Gastroesophageal sphincter (tissue), 4 donors: ENCODE data around the gene TRIL. TPM values are rescaled to one million over a fixed set of nuclear protein-coding genes. Genes with fewer than 3 reads are reported as not detected.

Experiments used
- ATAC-seq: fragments of 150-250 bp; one replicate; pipeline ENCODE4 v1.9.1; 2016; ENCODE audit warnings: mild to moderate bottlenecking, moderate library complexity
- H3K27ac ChIP-seq, 4 donors: fragments of 200-600 bp; sonication (generic) in 3 of 4; 1 replicate in 3 of 4; 2 replicates in 1 of 4; pipeline ENCODE4 v1.5.1; 2016 to 2019
- H3K27me3 ChIP-seq: fragments of 200-600 bp; sonication (generic); one replicate; pipeline ENCODE4 v1.5.1; 2019
- H3K36me3 ChIP-seq, 2 donors: fragments of 200-600 bp; sonication (generic); one replicate each; pipeline ENCODE4 v1.5.1; 2019; ENCODE audit warnings: control low read depth in 1 of 2
- H3K4me1 ChIP-seq, 3 donors: fragments of 200-600 bp; sonication (generic); 1 replicate in 2 of 3; 2 replicates in 1 of 3; pipeline ENCODE4 v1.5.1; 2016 to 2019; ENCODE audit warnings: control low read depth in 2 of 3
- H3K4me3 ChIP-seq, 2 donors: fragments of 200-600 bp; sonication (generic); one replicate each; pipeline ENCODE4 v1.5.1; 2019; ENCODE audit warnings: mild to moderate bottlenecking in 1 of 2, moderate library complexity in 1 of 2
- H3K9me3 ChIP-seq, 3 donors: fragments of 200-600 bp; sonication (generic); one replicate each; pipeline ENCODE4 v1.5.1; 2017 to 2019; ENCODE audit warnings: control low read depth in 2 of 3
- EP300 ChIP-seq: sonication (generic); formaldehyde crosslinking; IDR thresholded peaks from one replicate; pipeline ENCODE4 v1.6.1; 2017; ENCODE audit warnings: antibody characterized with exemption, mild to moderate bottlenecking
- POLR2A ChIP-seq, 2 donors: fragments of 450-650 bp; IDR thresholded peaks; one replicate each; pipeline ENCODE4 v1.6.1; 2017; ENCODE audit warnings: antibody characterized with exemption in 2 of 2, mild to moderate bottlenecking in 2 of 2, moderate library complexity in 1 of 2
- POLR2AphosphoS5 ChIP-seq: sonication (generic); formaldehyde crosslinking; IDR thresholded peaks from one replicate; pipeline ENCODE4 v1.6.1; 2017; ENCODE audit warnings: antibody characterized with exemption
- WGBS, 2 donors: methylation state at CpG; one replicate each; pipeline ENCODE4 v1.1.5; 2018; ENCODE audit warnings: low coverage in 1 of 2; 5-methylcytosine and 5-hydroxymethylcytosine counted together
- total RNA-seq, 4 donors: library from RNA; depleted of rRNA; stranded (reverse); fragments of >200 nt; gene quantifications; one replicate each; pipeline ENCODE4 v1.1.0, GENCODE V29; 2016
- TF ChIP-seq, protein P1 (sequence below), 4 experiments: fragments of 200-600 bp in 2 of 4; fragments of 450-650 bp in 2 of 4; sonication (generic) in 1 of 4; IDR thresholded peaks; one replicate each; pipeline ENCODE4 v1.5.1; 2017 to 2019; ENCODE audit warnings: antibody characterized with exemption in 4 of 4, mild to moderate bottlenecking in 2 of 4, moderate library complexity in 2 of 4

TRIL gene
- total RNA-seq, 4 donors from 2014 or later = 1.6 to 6.6 (median 3.9) TPM

DNA sequence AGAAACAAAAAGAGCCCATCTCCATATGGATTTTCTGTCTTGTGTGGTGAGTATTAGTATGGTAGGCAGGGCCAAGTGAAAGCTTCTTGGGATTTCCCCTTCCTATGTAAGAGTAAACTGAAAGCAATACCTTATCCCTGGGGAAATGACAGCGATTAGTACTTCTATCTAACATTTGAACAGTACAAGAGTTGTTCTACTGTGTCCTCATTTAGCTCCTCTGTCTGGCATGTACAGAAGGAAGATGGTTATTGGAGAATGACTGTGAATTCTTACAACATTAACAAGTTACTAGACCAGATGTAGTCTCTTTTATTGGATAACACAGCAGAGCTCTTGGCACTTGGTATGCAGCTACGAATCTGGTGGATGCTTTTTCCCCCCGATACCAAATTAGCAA lies 17.9 kb upstream of the TRIL start:
- H3K27me3 ChIP-seq = no peaks in the 10 kb centered on the region
- WGBS, 2 donors = 77 to 85% methylated on average over 3 of the region's 3 CpGs
- no peak overlapping the region for H3K4me3 ChIP-seq
- peaks cover 0 to 8% (median 3%) of the 10 kb centered on the region in 3 donors for H3K4me1 ChIP-seq
- no peak for ATAC-seq
- TF ChIP-seq, protein P1, sequence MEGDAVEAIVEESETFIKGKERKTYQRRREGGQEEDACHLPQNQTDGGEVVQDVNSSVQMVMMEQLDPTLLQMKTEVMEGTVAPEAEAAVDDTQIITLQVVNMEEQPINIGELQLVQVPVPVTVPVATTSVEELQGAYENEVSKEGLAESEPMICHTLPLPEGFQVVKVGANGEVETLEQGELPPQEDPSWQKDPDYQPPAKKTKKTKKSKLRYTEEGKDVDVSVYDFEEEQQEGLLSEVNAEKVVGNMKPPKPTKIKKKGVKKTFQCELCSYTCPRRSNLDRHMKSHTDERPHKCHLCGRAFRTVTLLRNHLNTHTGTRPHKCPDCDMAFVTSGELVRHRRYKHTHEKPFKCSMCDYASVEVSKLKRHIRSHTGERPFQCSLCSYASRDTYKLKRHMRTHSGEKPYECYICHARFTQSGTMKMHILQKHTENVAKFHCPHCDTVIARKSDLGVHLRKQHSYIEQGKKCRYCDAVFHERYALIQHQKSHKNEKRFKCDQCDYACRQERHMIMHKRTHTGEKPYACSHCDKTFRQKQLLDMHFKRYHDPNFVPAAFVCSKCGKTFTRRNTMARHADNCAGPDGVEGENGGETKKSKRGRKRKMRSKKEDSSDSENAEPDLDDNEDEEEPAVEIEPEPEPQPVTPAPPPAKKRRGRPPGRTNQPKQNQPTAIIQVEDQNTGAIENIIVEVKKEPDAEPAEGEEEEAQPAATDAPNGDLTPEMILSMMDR (IDR thresholded peaks at IDR 0.05) = no peak
- TF ChIP-seq POLR2AphosphoS5 (no peak), POLR2A (IDR thresholded peaks at IDR 0.05) (no peak), EP300 (no peak)
- no peaks in the 10 kb centered on the region for H3K36me3 ChIP-seq
- peaks cover 0 to 30% (median 0%) of the 10 kb centered on the region in 3 donors for H3K9me3 ChIP-seq
- H3K27ac ChIP-seq = no peak overlapping the region

DNA sequence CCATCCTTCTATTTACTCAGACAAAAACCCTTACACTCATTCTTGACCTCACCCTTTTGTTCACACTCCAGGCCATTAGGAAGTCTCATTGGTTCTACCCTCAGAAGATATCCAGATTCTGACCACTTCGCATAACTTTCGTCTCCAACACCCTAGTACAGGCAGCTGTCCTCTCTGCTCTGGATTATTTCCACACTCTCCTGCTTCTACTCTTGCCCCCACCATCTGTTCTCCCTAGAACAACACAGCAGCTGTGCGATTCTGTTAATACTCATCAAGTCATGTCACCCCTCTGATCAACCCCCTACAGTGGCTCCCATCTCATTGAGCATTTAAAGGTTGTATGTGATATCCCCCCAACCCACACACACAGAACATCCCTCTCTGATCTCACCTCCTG lies 15.5 kb upstream of the TRIL start:
- ATAC-seq = no peak
- 89 to 95% methylated on average over 3 of the region's 3 CpGs for WGBS, 2 donors

DNA sequence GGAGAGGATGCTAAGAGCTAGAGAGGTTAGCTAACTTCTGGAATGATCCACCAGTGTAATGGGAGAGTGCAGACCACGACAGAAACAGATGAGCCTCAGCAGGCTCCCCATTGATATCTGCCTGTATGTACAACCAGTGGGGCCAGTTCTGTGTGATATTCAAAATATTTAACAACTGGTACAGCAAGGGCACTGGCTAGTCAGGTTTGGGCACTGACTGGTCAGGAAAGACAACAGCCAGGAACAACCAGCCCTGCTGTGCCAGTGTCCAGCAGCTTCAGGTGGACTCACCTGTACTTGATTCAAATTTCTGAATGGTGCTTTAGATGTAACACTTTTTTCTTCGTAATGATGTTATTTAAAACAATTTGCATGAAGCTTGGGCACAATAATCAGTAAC lies 5.9 kb upstream of the TRIL start:
- no peaks in the 10 kb centered on the region for H3K4me1 ChIP-seq
- H3K27ac ChIP-seq = no peak overlapping the region
- no peak for TF ChIP-seq POLR2A (IDR thresholded peaks at IDR 0.05)
- TF ChIP-seq, protein P1 (IDR thresholded peaks at IDR 0.05) = no peak
- TF ChIP-seq EP300 = no peak
- no peak for TF ChIP-seq POLR2AphosphoS5
- 91 to 93% methylated on average over 2 of the region's 2 CpGs for WGBS, 2 donors
- H3K4me3 ChIP-seq = no peak overlapping the region
- no peaks in the 10 kb centered on the region for H3K9me3 ChIP-seq
- no peak for ATAC-seq
- no peaks in the 10 kb centered on the region for H3K27me3 ChIP-seq
- no peaks in the 10 kb centered on the region for H3K36me3 ChIP-seq

More for the DNA sequence above, 15.5 kb upstream of the TRIL start:
- H3K9me3 ChIP-seq = peaks cover 0 to 39% (median 0%) of the 10 kb centered on the region in 3 donors
- H3K4me1 ChIP-seq = no peaks in the 10 kb centered on the region
- TF ChIP-seq, protein P1 (IDR thresholded peaks at IDR 0.05) = no peak
- no peak for TF ChIP-seq POLR2A (IDR thresholded peaks at IDR 0.05)
- TF ChIP-seq POLR2AphosphoS5 = no peak
- TF ChIP-seq EP300 = no peak
- H3K27me3 ChIP-seq = no peaks in the 10 kb centered on the region
- no peaks in the 10 kb centered on the region for H3K36me3 ChIP-seq
- H3K4me3 ChIP-seq = no peak overlapping the region
- no peak overlapping the region for H3K27ac ChIP-seq

DNA sequence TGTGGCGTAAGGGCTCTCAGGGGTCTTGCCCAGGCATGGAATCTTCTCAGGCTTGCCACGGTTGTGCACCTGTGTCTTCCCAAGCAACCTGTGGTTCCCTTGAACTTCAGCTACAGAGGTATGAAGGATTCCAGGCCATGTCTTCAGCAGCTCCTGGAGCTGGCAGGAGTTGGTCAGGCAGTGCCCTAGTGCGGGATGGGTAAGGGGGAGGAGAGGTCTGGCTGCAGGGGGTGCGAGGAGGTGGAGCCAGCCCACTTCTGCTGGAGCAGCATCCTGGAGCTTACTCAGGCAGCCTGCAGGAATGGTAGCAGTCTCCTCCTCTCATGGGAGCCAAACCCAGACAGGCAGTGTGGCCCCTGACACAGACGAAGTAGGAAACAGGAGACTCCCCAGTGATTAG lies 3.8 kb upstream of the TRIL start:
- Histone ChIP-seq H3K4me1 (peaks cover 0 to 20% (median 15%) of the 10 kb centered on the region in 3 donors), H3K27ac (no peak overlapping the region), H3K4me3 (no peak overlapping the region), H3K36me3 (no peaks in the 10 kb centered on the region), H3K27me3 (peaks cover 16% of the 10 kb centered on the region), H3K9me3 (no peaks in the 10 kb centered on the region)
- ATAC-seq = no peak
- 100% methylated on average over 2 of the region's 5 CpGs; no CpG with 5 or more reads in 1 of the 2 donors for WGBS, 2 donors
- no peak for TF ChIP-seq POLR2AphosphoS5
- TF ChIP-seq, protein P1 (IDR thresholded peaks at IDR 0.05) = no peak
- TF ChIP-seq POLR2A (IDR thresholded peaks at IDR 0.05) = no peak
- no peak for TF ChIP-seq EP300

DNA sequence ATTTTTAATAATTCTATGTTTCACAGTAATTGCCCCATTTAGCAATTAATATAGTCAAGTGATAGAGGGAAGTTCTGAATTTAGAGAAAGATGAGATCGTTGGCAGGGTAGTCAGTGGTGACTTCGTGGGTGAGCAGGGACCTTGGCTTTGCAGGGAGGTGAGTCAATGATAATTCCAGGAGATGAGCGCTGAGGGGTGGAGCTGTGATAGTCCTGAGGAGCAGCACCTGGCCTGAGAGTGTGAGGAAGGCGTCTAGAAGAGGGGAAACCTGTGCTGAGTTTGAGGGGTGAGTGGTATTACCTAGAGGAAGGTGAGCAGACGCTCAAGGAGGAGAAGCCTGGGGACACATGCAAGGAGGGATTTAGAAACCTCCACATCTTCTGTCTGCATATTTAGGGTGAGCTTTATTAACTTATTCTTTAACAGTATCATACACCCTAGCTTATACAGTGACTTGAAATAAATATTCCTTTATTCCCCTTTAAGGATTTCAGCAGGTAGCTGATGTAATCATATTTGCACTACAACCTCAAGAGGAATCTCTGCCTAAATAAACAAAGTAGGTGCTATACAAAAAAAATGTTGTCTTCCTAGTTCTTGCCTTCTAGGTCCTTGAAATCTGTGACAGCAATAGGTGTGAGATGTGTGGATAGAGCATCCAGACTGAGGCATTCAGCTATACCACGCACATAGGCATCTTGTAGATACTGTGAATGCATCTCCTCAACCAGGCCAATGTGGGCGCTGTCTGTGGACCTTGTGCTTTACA lies 2.1 kb upstream of the TRIL start:
- H3K9me3 ChIP-seq = no peaks in the 10 kb centered on the region
- no peak for ATAC-seq
- TF ChIP-seq, protein P1 (IDR thresholded peaks at IDR 0.05) = no peak
- no peak for TF ChIP-seq EP300
- TF ChIP-seq POLR2AphosphoS5 = no peak
- TF ChIP-seq POLR2A (IDR thresholded peaks at IDR 0.05) = no peak
- peaks cover 0 to 37% (median 27%) of the 10 kb centered on the region in 3 donors for H3K4me1 ChIP-seq
- 86 to 93% methylated on average over 5 of the region's 7 CpGs for WGBS, 2 donors
- peaks cover 34% of the 10 kb centered on the region for H3K27me3 ChIP-seq
- no peak overlapping the region for H3K4me3 ChIP-seq
- no peak overlapping the region for H3K27ac ChIP-seq
- no peaks in the 10 kb centered on the region for H3K36me3 ChIP-seq
